HG03354 (cell line): ENCODE results near the gene PRKG2.

Experiments
- ATAC-seq: cut with Tn5 transposase; IDR thresholded peaks from one replicate; pipeline ENCODE4 v1.9.1; 2021; ENCODE audit warnings: mild to moderate bottlenecking; ENCODE audit not compliant: unreplicated experiment, poor library complexity, severe bottlenecking

PRKG2 gene

DNA sequence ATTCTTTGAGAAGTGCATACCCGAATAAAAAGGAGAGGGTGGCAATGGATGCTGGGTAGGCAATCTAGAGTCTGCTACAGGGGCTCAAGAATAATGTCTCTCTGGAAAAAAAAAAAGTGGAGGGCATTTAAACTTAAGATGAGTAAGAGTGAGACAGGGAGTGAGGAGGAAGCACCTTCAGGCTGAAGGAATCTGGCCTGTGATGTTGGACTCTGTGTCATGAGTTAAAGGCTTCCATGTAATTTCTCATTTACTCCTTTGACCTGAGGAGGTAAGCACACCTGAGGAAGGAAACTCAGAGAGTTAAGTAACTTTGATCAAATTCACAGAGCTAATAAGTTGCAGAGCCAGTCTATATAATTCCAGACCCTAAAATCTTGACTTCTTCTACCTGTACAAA, 3.2 kb upstream of the PRKG2 start:
- no peak for ATAC-seq

DNA sequence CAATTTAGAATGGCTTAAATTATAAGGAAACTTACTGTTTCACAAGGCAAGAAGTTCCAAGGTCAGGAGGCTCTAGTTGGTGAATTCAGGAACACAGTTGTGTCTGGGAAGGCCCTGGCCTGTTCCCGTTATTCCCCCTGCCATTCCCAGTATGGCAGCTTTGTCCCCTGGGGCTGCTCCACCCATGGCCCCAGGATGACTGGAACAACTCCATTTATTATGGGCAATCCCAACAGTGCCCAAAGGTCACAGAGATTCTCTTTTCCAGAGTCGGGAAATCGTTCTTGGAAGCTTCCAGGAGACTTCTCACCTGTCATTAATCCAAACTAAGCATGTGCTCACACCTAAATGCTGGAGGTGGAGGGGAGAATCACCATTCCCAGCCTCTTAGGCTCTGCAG, 2.8 kb upstream of the PRKG2 start:
- ATAC-seq: no peak

DNA sequence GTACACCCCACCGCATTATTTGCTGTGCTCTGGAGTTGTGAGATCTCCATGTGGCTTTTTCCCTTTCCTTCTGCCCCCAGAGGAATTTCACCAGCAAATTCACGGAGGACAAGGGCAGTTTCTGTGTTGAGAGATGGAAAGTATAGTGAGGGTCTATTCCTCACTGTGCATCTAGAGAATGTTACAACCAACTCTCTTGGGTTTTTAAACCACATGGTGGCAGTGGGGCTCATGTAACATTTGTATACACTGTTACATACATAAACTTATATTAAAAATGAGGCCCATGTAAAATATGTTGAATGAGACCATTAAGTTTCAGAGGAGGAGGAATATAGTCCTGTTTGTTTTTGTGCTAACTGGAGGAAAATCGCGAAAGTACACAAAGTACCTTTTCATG, 909 bp upstream of the PRKG2 start:
- ATAC-seq: no peak

DNA sequence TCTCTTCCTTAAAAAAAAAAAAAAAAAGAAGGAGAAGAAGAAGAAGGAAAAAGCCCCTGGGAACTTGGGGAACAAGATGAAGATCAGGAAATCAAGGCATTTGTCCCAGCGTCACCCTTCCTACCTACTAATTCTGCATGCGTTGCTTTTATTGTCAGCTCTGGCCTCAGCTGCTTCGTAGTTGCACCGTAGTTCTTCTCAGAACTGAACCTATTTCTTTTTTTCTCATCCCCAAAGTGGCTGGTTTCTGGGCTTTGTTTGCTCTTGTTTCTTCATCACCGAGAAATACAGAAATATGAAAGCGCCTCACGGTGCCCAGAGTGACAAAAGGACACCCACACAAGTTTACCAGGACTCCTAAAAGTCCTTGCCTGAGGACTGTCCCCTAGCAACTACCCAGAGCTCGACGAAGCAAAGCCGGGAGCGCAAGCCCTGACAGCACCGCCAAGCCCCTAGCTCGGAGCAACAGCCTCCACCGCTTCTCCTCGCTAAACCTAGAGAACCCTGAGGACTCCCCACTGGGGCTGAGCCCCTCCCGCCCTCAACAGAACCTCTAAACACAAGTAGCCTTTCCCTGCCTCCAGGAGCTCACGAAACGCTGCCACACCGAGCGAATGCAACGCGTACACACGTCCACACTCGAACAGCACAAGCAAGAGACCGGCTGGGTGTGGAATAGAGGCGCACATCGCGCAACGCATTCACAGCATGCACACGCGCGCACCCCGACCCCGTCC, 710 bp downstream of the PRKG2 start:
- no peak for ATAC-seq

DNA sequence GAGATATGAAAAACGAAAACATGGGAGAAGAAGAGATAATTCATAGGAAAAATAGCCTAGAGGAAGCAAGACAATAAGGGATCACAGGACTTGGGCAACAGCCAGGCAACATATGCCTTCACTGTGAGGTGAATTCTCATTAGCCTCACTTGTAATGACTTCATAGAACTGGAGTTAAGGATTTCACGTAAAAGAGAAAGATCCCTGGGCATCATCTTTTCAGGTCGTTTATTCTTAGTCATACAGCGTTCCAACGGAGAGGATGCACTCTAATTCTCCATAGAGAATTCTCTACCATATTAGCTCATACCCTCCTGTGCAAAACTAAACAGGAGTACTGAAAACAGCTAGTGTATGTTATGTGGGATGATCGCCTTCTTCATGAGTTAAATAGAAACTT, 1.4 kb downstream of the PRKG2 start:
- ATAC-seq: no peak

DNA sequence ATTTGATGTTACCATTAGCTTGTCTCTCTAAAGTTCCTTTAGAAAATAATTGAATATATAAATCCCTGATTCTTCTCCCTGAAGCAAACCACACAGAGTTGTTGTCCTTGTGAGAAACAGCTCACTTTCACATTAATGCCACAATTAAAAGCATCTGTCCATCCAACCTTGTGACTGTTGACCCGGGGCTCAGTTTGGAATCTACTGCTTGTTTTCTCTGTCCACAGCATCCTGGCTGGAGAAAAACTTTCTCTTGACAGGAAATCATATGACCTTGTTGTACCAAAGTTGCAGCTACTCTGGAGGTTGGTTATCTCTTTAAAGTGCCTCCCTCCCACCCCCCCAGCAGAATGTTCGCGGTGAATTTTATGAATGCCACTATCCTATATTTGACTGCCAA, 3.1 kb downstream of the PRKG2 start:
- no peak for ATAC-seq

DNA sequence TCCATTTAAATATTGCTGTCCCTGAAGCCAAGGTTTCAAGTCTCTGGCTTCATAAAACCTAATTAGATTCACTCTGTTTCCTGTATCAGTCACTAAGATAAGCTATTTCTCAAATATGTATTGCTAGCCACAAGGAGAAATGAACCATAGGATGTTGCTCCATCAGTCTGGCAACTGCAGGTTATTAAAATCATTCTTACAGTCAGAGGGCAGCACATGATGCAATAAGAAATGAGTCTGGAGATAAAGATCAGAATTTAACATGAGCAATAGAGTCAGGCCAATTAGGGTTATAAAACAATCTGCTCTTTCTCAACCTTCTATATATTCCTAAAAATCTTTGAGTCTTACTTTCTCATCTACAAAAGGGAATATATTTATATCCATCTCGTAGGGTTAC, 7.2 kb downstream of the PRKG2 start:
- no peak for ATAC-seq

DNA sequence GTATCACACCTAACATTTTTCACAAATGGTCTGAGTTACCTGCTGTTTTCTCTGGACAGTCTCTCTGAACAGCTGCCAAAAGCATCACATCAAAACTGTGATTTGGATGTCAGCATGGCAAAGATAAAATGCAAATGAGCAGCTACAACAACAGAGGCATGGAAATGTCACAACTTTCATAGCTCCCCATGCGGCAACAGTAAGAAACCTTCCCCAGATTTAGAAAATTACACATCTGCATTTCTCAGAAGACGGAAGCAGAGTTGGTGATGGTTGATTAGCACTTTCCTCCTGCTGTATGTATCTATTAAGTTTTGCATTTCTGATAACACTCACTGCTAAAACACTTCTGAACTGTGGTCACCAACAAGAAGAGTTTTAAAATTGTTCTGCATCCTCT, 9.7 kb downstream of the PRKG2 start:
- ATAC-seq: no peak

DNA sequence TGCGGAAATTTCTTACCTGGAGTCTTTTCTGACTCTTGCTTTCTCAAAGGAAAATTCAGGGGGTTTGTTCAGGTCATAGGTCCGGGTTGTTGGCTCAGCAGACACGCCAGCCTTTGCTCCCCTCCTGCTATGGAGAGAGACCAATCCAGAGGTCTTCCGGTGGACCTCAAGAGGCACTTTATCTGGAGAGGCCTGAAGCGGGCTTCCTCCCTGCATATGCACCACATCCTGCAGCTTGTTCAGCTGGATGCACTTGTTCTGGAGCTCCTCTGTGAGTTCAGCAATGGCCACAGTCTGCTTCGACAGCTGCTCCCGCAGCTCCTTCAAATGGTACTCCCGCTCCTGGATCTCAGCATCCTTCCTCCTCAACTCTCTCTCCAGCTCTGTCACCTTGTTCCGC, 10.5 kb downstream of the PRKG2 start:
- no peak for ATAC-seq

DNA sequence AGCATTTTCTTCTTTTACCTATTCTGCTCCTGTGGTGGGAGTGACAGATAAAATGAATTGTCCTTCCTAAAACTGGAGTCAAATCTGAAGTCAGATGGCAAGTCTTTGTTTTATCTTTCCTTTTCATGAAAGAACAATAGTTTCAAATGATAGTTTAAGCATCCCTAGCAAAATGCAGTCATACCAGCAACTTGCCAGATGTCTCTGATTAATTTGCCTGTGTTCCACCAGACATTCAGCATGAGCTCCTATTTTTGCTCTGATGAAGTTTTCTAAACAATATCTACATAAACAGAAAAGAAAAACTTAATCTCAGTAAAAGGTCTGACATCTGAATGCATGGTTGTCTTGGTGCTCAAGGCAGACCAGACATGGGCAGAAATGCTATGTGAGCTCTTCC, 15.2 kb downstream of the PRKG2 start:
- no peak for ATAC-seq

DNA sequence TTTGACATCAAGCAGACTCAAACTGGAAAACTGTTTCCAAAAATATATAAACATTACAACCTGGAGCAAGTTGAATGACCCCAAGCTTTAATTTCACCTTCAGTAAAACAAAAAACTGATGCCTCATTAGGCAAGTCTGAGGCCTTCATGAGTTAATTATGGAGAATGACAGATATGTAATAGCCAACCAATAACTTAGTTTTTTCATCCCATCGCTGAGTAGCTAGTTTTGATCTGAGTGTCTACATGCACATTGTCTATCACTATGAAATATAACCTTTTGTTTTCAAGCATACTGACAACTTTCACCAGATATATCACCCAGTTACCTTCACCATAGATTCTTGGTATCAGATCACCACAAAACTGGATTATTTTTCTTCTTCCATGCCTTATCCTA, 16.4 kb downstream of the PRKG2 start:
- no peak for ATAC-seq

DNA sequence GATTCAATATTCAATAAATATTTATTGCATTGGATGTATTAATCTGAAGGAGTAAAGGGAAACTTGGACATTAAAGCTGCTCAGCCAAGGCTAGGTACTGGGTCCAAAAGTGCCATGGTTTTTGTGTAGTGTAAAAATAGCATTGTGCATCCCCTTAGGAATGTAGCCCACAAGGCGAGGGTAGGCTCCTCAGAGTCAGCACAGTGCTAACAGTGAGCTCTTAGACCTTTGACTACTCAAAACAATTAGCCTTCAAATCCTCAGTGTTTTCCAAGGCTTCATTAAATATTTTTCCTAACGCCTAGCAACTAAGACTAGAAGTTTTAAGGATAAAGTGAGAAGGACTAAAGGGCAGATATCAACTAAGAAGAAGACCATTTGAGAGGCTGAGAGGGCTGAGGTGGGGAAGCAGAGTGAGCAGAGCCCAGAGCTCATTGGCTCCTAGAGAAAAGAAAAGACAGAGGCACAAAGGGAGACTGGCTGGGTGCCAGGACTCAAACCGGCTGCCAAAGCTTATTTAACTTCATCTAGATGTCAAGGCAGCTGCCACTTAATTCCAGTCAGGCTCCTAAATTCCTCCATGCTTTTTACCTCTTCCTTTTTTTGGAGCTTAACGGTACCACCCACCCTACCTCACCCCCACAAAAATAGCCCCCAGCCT, 17.0 kb downstream of the PRKG2 start:
- no peak for ATAC-seq

DNA sequence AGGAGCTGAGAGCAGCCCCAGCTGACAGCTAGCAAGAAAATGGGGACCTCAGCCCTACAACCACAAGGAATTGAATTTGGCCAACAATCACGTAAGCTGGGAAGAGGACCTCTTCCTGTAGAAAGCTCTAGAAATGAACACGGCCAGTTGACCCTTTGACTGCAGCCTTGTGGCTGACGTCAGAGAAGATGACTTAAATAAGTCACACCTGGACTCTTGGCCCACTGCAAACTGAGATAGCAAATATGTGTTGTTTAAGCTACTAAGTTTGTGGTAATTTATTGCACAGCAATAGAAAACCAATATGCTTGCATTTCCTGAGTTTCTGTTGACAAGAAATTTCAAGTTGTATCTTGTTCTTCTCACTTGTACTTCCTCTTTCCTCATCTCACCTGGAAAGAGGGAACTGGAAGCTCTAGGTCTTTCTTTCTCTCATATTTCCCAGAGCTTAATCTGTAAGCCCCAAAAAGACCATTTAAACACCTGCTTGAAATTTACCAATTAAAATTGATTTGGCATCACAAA, 18.8 kb downstream of the PRKG2 start:
- ATAC-seq: no peak

DNA sequence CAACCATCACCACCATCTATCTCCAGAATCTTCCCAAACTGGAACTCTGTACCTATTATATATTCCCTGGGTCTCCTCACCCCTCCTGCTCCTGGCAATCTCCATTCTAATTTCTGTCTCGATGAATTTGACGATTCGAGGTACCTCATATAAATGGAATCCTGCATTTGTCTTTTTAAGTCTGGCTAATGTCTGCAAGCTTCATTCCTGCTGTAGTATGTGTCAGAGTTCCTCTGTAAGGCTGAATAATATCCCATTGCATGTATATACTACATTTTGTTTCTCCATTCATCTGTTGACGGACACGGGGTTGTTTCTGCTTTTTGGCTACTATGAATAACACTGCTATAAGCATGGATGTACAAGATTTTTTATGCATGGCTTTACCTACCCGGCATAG, 19.5 kb downstream of the PRKG2 start:
- ATAC-seq: no peak

DNA sequence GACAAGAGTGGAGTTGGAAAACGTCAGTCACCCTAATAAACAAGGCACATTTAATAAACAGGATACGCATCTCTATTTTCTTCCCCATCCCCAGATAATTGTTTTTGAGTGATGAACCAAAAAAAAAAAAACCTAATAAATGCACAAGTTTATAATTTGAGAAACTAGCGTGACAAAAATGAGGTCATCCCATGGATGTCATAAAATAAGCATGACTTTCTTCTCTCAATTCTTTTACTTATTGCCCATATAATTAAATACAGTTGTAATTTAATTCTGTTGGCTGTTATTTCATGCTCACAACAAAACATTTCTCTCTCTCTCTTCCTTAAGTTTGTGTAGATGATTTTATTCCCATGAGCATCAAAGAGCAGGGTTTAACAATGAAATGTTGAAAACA, 20.7 kb downstream of the PRKG2 start:
- no peak for ATAC-seq

DNA sequence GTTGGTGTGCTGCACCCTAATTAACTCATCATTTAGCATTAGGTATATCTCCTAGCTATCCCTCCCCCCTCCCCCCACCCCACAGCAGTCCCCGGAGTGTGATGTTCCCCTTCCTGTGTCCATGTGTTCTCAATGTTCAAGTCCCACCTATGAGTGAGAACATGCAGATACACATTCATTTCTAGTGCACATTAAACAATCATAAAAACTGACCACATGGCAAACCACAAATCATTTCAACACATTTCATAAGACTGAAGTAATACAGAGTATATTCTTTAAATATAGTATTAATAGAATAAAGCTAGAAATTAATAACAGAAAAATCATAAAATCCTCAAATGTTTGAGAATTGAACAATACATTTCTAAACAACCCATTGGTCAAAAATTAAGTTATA, 34.1 kb downstream of the PRKG2 start:
- ATAC-seq: no peak

DNA sequence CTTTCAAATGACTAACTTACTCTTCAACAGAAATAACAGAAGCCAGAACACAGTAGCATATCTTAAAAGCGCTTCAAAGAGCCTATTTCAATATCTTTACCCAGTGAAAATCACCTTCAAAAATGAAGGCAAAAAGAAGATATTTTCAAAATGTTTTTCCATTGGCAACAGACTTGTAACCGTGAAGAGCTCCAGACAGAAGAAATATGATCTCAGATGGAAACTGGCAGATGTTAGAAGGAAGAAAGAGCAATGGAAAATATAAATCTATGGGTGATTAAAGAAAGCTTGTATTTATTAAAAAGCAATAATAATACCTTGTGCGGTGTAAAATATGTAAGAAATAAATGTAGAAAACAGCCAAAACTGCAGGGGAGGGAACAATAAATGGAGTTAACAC, 35.7 kb downstream of the PRKG2 start:
- no peak for ATAC-seq

DNA sequence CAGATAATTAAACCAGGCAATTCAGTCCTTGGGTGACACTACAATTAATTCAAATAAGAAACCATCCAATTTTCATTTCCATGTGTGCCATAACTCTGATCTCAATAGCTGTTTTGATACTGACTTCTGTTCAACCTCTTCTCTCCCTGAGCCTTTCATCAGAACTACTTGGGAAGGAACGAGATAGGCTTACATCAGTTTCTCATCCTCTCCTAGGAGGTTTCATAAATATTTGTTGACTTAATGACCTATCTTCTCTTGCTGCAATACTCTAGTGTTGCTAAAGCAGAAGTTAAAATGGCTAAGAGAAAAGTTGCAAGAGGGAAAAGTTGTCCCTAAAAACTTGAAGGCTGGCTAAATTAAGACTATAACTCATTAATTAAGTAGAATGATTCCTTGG, 41.8 kb downstream of the PRKG2 start:
- ATAC-seq: no peak

DNA sequence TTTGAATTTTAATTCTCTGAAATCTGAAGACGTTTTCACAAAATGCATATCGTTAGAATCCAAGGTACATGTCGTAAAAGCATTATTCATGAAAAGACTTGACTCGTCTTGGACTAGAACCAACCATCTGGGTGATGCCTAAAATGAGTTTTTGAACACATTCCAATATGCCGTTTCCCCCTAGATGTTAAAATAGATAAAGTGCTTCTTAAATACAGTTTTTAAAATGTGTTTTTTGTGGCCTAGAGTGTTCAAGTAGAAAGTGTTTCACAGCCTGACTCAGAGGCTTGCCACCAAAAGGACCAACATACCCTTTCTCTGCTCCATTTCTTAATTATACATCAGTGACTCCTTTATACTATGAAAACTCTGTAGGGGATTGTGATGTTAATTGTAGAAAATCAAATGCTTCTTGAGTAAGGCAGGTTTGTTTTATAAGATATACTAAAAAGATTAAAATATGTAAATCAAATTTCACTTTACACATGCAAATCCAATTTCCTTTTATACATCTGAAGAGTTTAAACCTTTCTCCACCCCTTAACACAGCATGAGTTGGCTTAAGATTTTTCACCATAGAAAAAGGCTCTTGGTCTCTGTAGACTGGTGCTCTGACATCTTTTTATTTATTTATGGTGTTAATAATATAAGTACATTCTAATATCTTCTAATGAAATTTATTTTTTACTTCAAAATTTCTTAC, 48.4 kb downstream of the PRKG2 start:
- no peak for ATAC-seq

DNA sequence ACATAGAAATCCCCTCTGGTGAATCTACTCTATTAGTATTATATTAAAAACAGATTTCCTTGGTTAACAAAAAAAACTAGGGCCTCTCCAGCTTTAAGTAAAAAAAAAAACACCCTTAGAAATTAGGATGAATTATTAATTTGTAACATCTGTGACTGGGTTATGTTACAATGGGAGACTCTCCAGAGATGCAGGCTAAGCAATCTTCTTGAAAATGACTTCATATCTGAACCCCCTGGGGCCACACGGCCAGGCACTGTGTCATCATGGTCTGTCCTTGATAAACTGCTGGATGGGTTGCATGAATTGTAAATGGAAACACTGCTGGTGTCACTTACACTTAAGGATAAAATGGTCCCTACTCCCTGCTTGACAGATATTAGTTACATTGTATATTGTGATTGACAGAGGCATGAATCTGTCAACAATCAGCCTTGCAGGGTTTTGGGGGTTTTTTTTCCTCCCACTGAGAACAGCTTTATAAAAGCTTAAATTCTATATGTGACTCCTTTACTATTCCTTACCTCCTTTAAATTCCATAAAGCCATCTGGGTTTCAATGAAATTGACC, 49.1 kb downstream of the PRKG2 start:
- no peak for ATAC-seq
